Stimulated activated CD8-positive, alpha-beta memory T cell treated with anti-CD3 and anti-CD28 coated beads, Interleukin-15, amount 100 ng/mL, for 48 hours (primary cell): ENCODE results near the gene SORCS1.

Source experiments
- DNase-seq, 2 donors: peaks; one replicate each; pipeline ENCODE4 v3.0.0-alpha.2; 2020; ENCODE audit warnings: low read depth in 2 of 2

Gene SORCS1

GRCh38 chr10:106661133-106661766, 503.3 kb downstream of the SORCS1 start:
- no peak for DNase-seq

GRCh38 chr10:106660550-106660949, 504.0 kb downstream of the SORCS1 start:
- DNase-seq = no peak

DNA sequence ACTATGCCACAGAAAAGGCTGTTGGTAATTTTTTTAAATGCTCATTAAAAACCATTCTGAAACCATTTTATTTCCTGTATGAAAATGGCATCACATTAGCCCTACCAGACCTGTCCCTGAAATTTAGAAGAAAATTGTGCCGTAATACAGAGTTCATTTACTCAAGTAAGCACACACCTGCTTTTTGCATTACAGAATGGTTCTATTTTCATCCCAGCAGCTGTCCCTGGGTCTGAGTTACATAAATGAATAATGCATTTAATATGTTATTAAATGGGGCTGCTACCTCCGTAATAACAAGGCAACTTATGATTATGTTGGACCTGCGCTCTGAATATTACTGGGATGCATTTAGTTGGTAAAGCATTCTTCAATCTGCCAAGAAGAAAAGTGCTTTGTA, 508.9 kb downstream of the SORCS1 start:
- DNase-seq = no peak

DNA sequence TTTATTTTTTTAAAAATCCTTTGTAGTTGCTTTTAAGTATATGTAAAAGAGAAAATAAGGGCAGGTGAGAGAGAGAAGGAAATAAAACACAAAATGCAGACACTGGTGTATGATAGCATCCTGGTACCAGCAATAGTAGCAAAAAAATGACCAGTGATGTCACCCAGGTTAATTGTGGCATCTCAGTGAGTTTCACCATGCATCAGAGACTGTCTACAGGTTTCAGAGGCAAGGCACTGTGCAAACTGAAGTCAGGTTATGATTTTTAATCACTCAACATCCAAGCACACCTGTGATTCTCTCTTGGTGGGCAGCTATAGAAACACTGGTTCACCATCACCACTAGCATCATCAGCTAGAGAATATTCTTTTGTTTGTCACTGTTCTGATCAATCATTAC, 509.3 kb downstream of the SORCS1 start:
- DNase-seq = no peak

DNA sequence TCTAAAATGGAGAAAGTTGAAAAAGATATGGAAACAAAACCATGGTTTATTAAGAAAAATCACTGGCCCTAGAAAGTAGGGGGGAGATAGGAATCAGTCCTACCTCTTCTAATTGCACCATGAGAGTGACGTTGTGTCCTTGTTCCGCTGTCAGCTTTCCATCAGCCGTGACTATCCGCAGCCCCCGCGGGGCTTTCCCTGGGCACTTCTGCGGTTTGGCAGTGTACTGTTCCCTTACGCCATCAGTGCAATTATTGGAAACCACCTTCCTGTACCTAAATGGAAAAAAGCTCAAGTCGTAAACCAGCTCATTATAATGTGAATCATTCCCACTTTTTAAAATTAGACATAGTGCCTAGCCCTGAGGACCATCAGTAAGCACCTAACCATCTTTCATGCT, 512.2 kb downstream of the SORCS1 start:
- DNase-seq = no peak

DNA sequence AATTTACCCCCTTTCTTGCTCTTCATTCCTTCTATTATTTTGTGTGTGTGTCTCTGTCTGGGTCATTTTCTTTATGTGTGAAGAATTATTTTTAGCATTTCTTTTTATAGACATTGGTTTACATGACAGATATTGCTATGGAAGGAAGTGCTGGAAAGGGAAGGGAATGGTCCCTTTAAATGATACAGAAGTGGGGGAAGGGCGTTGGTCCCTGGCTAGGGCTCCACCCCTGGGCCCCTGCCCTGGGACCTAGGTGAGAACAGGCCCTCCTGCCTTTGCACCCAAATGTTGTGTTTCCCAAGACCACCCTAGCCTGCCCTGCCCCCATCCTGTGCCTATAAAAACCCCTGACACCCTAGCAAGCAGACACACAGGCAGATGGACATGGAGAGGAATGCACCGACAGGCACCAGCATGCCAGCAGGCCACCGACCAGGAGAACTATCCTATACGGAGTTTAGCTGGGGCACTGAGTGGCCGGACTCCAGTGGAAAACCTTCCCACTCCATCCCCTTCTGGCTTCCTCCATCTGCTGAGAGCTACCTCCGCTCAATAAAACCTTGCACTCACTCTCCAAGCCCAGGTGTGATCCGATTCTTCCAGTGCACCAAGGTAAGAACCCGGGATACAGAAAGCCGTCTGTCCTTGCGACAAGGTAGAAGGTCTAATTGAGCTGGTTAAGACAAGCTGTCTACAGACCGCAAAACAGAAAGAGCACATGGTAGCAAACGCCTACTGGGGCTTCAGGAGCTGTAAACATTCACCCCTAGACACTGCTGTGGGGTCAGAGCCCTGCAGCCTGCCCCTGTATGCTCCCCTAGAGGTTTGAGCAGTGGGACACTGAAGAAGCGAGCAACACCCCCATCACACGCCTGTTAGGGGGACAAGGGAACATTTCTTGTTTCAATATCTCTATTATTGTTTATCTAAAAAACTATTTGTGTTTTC, 515.7 kb downstream of the SORCS1 start:
- no peak for DNase-seq

DNA sequence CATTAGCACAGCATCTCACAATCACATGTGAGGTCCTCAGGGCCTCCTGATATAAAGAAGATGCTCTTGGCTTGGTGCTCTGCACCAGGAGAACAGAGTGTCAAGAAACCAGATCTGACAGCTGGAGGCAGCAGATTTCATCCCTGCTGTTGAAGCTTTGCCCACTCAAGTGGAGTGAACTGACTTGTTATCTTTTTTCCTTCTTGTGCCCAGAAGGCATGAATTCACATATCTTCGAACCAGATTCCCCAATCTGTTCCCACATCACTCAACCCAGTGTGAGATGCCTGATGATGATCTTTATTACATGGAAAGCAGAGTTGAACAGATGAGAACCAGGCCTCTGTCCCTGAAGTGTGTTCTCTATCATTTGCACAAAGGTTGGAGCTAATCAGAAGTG, 521.0 kb downstream of the SORCS1 start:
- no peak for DNase-seq

- DNase-seq = no peak
Measured at GRCh38 chr10:106637873-106638272, 526.6 kb downstream of the SORCS1 start.

DNA sequence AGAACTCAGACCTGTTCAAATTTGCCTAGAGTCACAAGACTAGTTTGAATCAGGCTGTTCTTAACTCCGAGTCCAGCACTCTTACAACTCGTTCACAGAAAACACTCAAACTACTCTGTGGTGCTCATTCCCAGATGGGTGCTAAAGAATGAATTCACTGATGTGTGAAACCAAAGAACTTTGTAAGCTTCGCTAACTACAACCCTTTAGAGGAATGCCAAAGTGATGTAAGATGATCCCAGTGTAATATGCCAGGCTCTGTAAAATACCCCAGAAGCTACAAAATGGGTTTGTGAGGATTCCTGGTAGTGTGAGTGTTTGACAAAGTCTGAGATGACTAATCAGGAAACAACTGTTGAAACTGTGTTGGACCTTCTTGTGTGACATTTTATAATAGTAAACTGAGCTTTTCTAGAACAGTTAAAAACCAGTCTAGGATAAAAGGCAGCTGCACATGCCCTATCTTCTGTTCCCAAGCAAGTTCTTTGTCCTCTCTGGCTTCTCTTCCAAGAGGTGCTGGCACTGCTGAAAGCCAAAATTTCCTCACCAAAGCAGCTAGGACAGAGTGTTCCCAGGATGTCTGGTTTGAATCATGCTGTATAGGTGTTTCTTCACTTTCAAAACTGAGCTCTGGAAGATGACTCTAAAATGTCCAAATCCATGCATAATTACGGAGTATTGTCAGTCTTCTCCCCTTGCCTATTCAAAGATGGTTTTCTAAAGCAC, 527.6 kb downstream of the SORCS1 start:
- DNase-seq = no peak

- no peak for DNase-seq
Measured at GRCh38 chr10:106635947-106636346, 528.6 kb downstream of the SORCS1 start.

GRCh38 chr10:106631016-106631702, 533.3 kb downstream of the SORCS1 start:
- no peak for DNase-seq

DNA sequence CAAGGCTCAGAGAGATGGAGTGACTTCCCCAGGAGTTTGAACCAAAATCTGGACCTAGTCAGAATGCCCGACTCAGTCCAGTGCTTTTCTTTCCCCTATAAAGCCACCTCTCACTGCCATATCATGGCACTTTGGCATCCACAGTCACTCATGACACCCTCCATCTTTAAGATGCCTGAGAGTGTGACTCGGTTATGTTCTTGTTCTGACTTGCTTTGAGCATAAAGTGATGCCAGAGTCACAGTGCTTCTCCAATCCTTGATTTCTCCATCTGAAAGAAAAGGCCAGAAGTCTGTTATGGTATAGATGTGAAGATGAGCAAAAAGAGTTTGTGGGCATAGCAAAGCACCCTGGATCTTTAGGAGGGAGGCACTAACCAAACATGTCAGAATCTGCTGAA, 538.1 kb downstream of the SORCS1 start:
- DNase-seq = no peak

DNA sequence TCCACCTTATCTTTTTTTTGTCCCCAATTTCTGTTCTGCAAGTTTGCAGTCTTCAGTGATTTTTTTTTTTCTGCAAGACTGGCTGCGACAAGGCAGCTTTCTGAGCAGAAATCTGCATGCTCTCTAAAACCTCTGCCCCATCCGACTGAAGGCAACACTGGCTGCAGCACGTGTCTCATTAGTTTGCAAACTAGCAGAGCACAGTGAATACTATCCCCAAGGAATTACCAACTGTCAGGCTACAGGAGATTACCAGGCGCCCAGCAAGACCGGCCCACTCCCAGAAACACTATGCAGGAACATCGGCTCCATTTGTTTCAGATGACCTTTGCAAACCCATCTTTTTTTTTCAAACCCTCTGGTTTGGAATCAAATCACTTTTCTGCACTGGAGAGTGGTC, 538.8 kb downstream of the SORCS1 start:
- DNase-seq = no peak

GRCh38 chr10:106619346-106619745, 545.2 kb downstream of the SORCS1 start:
- DNase-seq = no peak

GRCh38 chr10:106618646-106619045, 545.9 kb downstream of the SORCS1 start:
- no peak for DNase-seq

GRCh38 chr10:106615081-106615480, 549.4 kb downstream of the SORCS1 start:
- no peak for DNase-seq

GRCh38 chr10:106614293-106614692, 550.2 kb downstream of the SORCS1 start:
- no peak for DNase-seq

DNA sequence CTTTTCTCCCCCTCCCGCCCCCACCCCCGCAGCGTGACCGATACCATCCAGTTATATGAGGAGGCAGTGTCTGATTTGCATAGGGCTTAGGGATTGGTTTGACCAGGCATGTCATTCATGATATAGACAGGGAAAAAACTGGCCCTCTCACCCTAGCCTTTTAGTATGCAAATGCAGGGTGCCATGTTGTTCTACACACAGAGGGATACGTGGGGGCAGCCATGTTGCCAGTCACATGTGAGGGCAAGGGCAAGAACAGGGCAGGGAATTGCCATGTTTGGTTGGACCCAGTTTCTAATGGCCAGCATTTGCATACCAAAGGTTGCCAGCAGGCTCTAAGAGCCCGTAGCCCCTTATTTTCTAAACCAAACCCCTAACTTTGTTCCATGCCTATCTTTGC, 552.1 kb downstream of the SORCS1 start:
- DNase-seq = no peak

GRCh38 chr10:106609470-106610266, 554.8 kb downstream of the SORCS1 start:
- DNase-seq = no peak

DNA sequence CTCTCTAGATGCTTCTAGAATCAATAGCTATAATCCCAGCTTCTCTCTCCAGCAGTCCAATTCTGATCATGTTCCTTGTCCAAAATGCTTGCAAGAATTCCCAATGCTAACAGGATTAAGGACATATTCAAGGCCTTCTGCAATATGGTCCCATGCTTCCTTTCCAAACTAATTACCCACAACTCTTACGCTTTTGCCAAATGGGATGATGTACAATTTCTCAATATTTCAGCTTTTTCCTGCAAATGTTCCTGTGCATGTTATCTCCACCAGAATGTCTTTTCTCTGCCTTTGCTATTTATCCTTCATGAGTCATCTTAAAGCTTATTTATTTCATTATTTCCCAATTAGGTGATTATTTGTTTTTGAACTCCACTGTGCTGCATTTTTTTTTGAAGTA, 556.4 kb downstream of the SORCS1 start:
- DNase-seq = no peak

DNA sequence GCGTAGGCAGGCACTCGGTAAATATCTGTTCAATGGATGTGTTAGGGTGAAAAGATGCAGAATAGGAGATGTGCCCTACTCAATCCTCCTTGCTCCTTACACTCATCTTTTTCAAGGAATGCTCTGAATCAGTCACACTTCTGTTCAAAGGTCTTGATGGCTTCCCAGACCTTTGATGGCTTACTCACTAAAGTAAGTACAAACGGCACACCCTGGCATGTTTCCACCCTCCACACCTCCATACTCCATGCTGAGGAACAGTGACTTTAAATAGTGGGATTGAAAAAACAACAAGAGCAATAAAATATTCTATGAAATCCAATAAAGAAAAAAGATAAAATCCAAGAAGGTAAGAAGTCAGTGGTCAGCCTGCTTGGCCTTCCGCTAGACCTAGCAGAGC, 569.2 kb downstream of the SORCS1 start:
- DNase-seq = no peak
